MCF 10A (cell line): ENCODE results near the gene C17orf100. TPM values are rescaled to one million over a fixed set of nuclear protein-coding genes. Genes with fewer than 3 reads are reported as not detected.

Experiments
- BruUV-seq: library from RNA; stranded (reverse); fragments of 400-500 nt; replicated peaks from 2 replicates; lab custom pipeline; 2021; lab: Mats Ljungman, UMichigan
- CTCF ChIA-PET: fragments of 300-600 bp; sonication (Branson Sonifier 250); formaldehyde crosslinking; extraction: SDS; loops from one replicate; lab custom pipeline; 2021; ENCODE audit warnings: antibody characterized with exemption, inconsistent platforms; lab: Yijun Ruan, JAX
- POLR2A ChIA-PET: fragments of 300-600, 350-650 bp; sonication (Branson Sonifier 250); formaldehyde crosslinking; extraction: SDS; loops from one replicate; lab custom pipeline; 2020; ENCODE audit warnings: antibody characterized with exemption, inconsistent platforms; lab: Yijun Ruan, JAX
- DNase-seq: peaks from one replicate; pipeline ENCODE4 v3.0.0-alpha.2; 2018; ENCODE audit not compliant: unreplicated experiment
- H3K27ac Mint-ChIP-seq: one replicate; pipeline ENCODE4 v1.8.0; 2022; ENCODE audit warnings: mild to moderate bottlenecking, low read depth, mixed read lengths; ENCODE audit not compliant: unreplicated experiment
- H3K27me3 Mint-ChIP-seq: one replicate; pipeline ENCODE4 v1.8.0; 2022; ENCODE audit warnings: mixed read lengths; ENCODE audit not compliant: insufficient read depth, unreplicated experiment
- H3K36me3 Mint-ChIP-seq: one replicate; pipeline ENCODE4 v1.8.0; 2022; ENCODE audit warnings: mild to moderate bottlenecking, moderate library complexity, mixed read lengths; ENCODE audit not compliant: insufficient read depth, unreplicated experiment
- H3K4me1 Mint-ChIP-seq: one replicate; pipeline ENCODE4 v1.8.0; 2022; ENCODE audit warnings: mixed read lengths; ENCODE audit not compliant: insufficient read depth, unreplicated experiment
- H3K4me3 Mint-ChIP-seq: one replicate; pipeline ENCODE4 v1.8.0; 2022; ENCODE audit warnings: mild to moderate bottlenecking, moderate library complexity, mixed read lengths; ENCODE audit not compliant: unreplicated experiment
- H3K9me3 Mint-ChIP-seq: one replicate; pipeline ENCODE4 v1.8.0; 2022; ENCODE audit warnings: mixed read lengths; ENCODE audit not compliant: unreplicated experiment
- intact Hi-C: fragments of 100-400 bp; cut with micrococcal nuclease; formaldehyde crosslinking; loops from 2 replicates; pipeline ENCODE4 v1.14.1; 2022
- total RNA-seq: library from RNA; stranded (reverse); gene quantifications from 2 replicates; pipeline ENCODE4 v1.2.3, GENCODE V29; 2022
- TF ChIP-seq, protein P1 (sequence below): fragments of 200-600 bp; IDR thresholded peaks from one replicate; pipeline ENCODE4 v1.8.0; 2022; ENCODE audit warnings: antibody characterized with exemption, mild to moderate bottlenecking; ENCODE audit not compliant: unreplicated experiment

The C17orf100 gene
- total RNA-seq, 1 experiment from 2014 or later, result 1.4 TPM

DNA sequence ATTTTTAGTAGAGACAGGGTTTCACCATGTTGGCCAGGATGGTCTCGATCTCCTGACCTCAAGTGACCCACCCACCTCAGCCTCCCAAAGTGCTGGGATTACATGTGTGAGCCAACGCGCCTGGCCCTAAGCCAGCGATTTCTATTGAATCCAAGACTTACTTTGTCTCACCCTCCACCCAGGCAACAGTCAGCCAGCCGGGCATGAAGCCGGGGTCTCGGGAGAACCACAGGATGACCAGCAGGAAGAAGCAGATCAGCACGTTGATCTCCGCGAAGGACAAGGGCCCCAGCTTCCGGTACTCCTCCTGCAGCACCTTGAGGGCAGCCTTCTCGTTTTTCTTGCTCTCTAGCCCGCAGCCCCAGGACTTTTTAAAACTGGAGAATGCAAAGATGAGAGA, 44.0 kb downstream of the C17orf100 start:
- ChIA-PET POLR2A (no interaction called here), CTCF (no interaction called here)
- intact Hi-C loops, result no loop called here
- Mint-ChIP-seq H3K9me3 (no peaks in the 10 kb centered on the region), H3K27ac (no peak overlapping the region), H3K36me3 (peaks cover 6% of the 10 kb centered on the region), H3K27me3 (no peaks in the 10 kb centered on the region), H3K4me1 (no peaks in the 10 kb centered on the region), H3K4me3 (no peak overlapping the region)
- TF ChIP-seq, protein P1, sequence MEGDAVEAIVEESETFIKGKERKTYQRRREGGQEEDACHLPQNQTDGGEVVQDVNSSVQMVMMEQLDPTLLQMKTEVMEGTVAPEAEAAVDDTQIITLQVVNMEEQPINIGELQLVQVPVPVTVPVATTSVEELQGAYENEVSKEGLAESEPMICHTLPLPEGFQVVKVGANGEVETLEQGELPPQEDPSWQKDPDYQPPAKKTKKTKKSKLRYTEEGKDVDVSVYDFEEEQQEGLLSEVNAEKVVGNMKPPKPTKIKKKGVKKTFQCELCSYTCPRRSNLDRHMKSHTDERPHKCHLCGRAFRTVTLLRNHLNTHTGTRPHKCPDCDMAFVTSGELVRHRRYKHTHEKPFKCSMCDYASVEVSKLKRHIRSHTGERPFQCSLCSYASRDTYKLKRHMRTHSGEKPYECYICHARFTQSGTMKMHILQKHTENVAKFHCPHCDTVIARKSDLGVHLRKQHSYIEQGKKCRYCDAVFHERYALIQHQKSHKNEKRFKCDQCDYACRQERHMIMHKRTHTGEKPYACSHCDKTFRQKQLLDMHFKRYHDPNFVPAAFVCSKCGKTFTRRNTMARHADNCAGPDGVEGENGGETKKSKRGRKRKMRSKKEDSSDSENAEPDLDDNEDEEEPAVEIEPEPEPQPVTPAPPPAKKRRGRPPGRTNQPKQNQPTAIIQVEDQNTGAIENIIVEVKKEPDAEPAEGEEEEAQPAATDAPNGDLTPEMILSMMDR, result no peak
- BruUV-seq, result no TSS peak
- no peak for DNase-seq

DNA sequence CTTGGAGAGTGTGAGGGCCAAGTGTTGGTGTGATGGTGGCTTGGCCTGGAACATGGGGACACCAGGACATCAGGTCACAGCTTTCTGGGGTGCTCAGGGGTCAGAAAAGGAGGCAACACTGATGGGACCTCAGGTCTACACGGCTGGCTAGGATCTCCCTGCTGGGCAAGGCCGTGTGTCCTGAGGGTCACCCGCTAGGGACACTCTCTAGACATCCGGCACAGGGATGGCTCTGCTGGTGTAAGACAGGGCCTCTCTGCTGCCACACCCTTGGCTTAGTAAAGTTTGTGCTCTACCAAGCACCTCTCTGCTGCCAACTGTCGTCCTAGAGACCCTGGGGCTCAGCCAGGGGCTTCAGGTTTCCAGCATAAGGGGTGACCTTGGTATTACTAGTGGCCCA, 45.3 kb downstream of the C17orf100 start:
- H3K27ac Mint-ChIP-seq, result no peak overlapping the region
- POLR2A ChIA-PET, result no interaction called here
- TF ChIP-seq, protein P1, result no peak
- H3K4me3 Mint-ChIP-seq, result no peak overlapping the region
- H3K27me3 Mint-ChIP-seq, result no peaks in the 10 kb centered on the region
- BruUV-seq, result no TSS peak
- intact Hi-C loops, result no loop called here
- peaks cover 6% of the 10 kb centered on the region for H3K36me3 Mint-ChIP-seq
- H3K4me1 Mint-ChIP-seq, result no peaks in the 10 kb centered on the region
- H3K9me3 Mint-ChIP-seq, result no peaks in the 10 kb centered on the region
- DNase-seq, result no peak
- CTCF ChIA-PET, result interaction anchor here (1.7 kb wide), 1 partner anchor 9 kb away, joined by 4 read pairs; no protein-coding TSS in a partner anchor

DNA sequence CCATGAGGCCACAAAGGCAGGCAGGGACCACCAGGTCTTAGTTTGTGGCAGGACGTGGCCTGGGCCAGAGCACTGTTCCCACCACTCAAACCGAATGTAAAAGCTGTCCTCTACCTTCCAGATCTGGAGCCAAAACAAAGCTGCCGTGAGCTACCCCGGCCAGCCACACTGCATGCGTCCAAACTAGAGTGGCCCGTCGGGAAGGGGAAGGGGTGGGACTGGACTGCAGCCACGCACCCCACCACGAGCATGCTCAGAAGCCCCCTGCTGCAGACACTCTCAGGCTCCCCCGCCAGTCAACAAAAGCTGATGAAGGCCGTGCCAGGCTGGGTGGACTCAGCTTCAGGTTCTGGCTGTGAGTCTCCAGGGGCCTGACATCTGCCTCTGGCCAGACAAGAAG, 46.4 kb downstream of the C17orf100 start:
- DNase-seq, result no peak
- BruUV-seq, result no TSS peak
- no peaks in the 10 kb centered on the region for H3K4me1 Mint-ChIP-seq
- H3K36me3 Mint-ChIP-seq, result peaks cover 6% of the 10 kb centered on the region
- H3K27me3 Mint-ChIP-seq, result no peaks in the 10 kb centered on the region
- CTCF ChIA-PET, result no interaction called here
- TF ChIP-seq, protein P1, result no peak
- intact Hi-C loops, result no loop called here
- no peak overlapping the region for H3K4me3 Mint-ChIP-seq
- no peak overlapping the region for H3K27ac Mint-ChIP-seq
- POLR2A ChIA-PET, result no interaction called here
- H3K9me3 Mint-ChIP-seq, result no peaks in the 10 kb centered on the region

DNA sequence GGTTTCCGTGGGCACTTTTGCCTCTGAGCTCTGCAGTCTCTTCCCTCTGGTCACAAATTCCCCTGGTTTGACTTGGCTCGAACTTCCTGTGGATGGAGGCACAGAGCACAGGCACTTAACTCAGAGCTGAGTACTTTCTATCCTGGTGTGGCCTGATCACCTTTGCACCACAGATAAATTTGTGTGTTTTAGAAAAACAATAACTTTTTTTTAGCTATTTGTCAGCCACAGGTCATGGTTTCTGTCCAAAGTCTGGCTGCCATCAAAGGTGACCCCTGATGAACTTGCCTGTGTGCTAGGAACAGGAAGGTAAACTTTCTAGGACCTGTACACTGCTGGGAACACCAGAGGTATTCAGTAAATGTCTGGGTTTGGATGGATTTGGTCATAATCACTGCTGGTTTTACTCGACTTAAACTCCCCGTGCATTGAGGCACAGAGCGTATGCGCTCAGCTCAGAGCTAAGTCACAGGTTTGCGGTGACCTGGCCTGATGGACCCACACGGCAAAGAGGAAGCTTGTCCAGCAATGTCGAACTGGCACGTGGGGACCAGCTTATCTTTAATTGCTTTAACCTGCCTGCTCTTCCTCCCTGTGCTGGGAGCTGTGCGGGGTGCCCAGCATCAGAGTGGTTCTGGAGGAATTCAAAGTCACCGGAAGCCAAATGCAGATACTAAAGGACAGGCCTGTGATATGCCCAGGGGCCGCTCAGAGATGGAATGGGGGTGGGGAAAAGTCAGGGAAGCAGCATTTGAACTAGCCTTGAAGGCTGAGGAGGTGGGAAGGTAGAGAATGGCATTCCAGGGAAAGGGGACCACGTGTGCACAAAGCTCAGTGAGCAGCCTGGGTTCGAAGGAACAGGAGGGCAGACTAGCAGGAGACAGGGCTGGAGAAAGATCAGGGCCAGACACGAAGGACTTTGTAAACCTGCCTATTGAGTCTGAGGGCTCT, 48.7 kb downstream of the C17orf100 start:
- intact Hi-C loops, result no loop called here
- Mint-ChIP-seq H3K4me3 (no peak overlapping the region), H3K27ac (no peak overlapping the region), H3K36me3 (peaks cover 9% of the 10 kb centered on the region), H3K9me3 (no peaks in the 10 kb centered on the region), H3K4me1 (no peaks in the 10 kb centered on the region), H3K27me3 (no peaks in the 10 kb centered on the region)
- no peak for DNase-seq
- POLR2A ChIA-PET, result no interaction called here
- TF ChIP-seq, protein P1, result no peak
- BruUV-seq, result no TSS peak
- CTCF ChIA-PET, result interaction anchor here (0.6 to 1.1 kb wide), 6 partner anchors 34 to 1729 kb away, joined by 3 to 5 read pairs (median 3); no protein-coding TSS in a partner anchor
